Temporal lobe (tissue), 2 donors: Measurements from ENCODE around the gene LRRC39. TPM values are rescaled to one million over a fixed set of nuclear protein-coding genes. Genes with fewer than 3 reads are reported as not detected.

Experiments
- small RNA-seq: library from RNA; depleted of rRNA; stranded (forward); fragments of <200 nt; gene quantifications from one replicate; pipeline ENCODE3, GENCODE V24; 2014; ENCODE audit warnings: low replicate concordance
- total RNA-seq: library from RNA; depleted of rRNA; stranded (reverse); fragments of >200 nt; gene quantifications from one replicate; pipeline ENCODE4 v1.2.3, GENCODE V29; 2014

The LRRC39 gene
- total RNA-seq, 1 donor from 2014 or later, result 4.4 TPM

Small RNA genes lying within 50 kb of the gene (small RNA-seq; reads per million reads assigned to genes)
- gene AC093019.1 (not detected), gene RPL23AP90 (not detected)

Other genes with a start within 250 kb of the LRRC39 start
- 28.5 TPM for gene SLC35A3, start 208.3 kb downstream of the LRRC39 start, total RNA-seq
- 3.9 TPM for gene SASS6, start 45.3 kb downstream of the LRRC39 start, total RNA-seq
- gene TRMT13, start 45.1 kb downstream of the LRRC39 start, total RNA-seq, result 24.6 TPM
- 6.9 TPM for gene DBT, start 71.6 kb upstream of the LRRC39 start, total RNA-seq
- 42.5 TPM for gene RTCA, start 88.0 kb upstream of the LRRC39 start, total RNA-seq
- gene CDC14A, start 174.2 kb upstream of the LRRC39 start, total RNA-seq, result 3.2 TPM